HUES6 (cell line): ENCODE data around the gene PRAC1.

Experiments
- H3K27ac ChIP-seq: 2 replicates; pipeline ENCODE4 v1.7.0; 2013; ENCODE audit warnings: low read depth, mild to moderate bottlenecking, low read length, inconsistent platforms
- H3K27me3 ChIP-seq: 2 replicates; pipeline ENCODE4 v1.6.1; 2013; ENCODE audit warnings: low read length; ENCODE audit not compliant: control insufficient read depth, insufficient read depth
- H3K36me3 ChIP-seq: 2 replicates; pipeline ENCODE4 v1.6.1; 2013; ENCODE audit warnings: low read length; ENCODE audit not compliant: control insufficient read depth, insufficient read depth
- H3K4me1 ChIP-seq: 2 replicates; pipeline ENCODE4 v1.6.1; 2013; ENCODE audit warnings: low read length; ENCODE audit not compliant: control insufficient read depth, insufficient read depth
- H3K4me3 ChIP-seq: 2 replicates; pipeline ENCODE4 v1.5.1; 2013; ENCODE audit warnings: low read depth, low read length
- H3K9ac ChIP-seq: one replicate; pipeline ENCODE4 v1.6.1; 2013; ENCODE audit warnings: mild to moderate bottlenecking, low read length
- H3K9me3 ChIP-seq: 2 replicates; pipeline ENCODE4 v1.6.1; 2013; ENCODE audit warnings: low read depth, low read length; ENCODE audit not compliant: control insufficient read depth, insufficient read depth

PRAC1 gene

GRCh38 chr17:48722201-48722907 lies at the start of gene PRAC1:
Gene PRAC1, minus strand, starts transcription at chr17:48722518. Its CDS starts 126 bp downstream, at chr17:48722392.
- H3K36me3 ChIP-seq = no peaks in the 10 kb centered on the region
- H3K27me3 ChIP-seq = peaks cover 100% of the 10 kb centered on the region
- H3K9ac ChIP-seq = peak within 1 kb of the TSS; percentile 65
- H3K27ac ChIP-seq = no peak within 1 kb of the TSS; the same call in 1 of the 2 replicates
- H3K9me3 ChIP-seq = no peaks in the 10 kb centered on the region
- peak within 1 kb of the TSS; percentile 59 for H3K4me3 ChIP-seq
- peaks cover 41% of the 10 kb centered on the region for H3K4me1 ChIP-seq

DNA sequence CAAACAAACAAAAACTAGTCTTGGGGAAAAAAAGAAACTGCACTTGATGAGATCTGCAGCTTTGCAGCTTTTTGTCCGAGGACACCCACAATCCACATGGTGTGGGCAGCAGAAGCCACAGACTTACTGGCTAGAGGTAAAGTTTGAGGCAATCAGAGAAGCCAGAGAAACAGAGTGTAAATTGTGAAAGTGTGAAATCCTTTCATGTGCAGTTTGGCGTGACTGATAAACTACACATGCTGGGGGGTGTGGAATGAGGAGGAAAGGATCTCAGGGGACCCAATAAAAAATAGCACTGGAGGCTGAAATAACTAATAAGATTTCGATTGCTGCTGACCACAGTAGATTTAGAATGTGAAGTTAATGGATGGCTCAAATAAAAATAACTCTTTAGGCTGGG lies 48.6 kb upstream of the PRAC1 start:
- Histone ChIP-seq H3K9ac (no peak overlapping the region), H3K4me1 (no peaks in the 10 kb centered on the region), H3K27me3 (peaks cover 10% of the 10 kb centered on the region), H3K4me3 (no peak overlapping the region), H3K27ac (no peak overlapping the region), H3K9me3 (no peaks in the 10 kb centered on the region), H3K36me3 (no peaks in the 10 kb centered on the region)

DNA sequence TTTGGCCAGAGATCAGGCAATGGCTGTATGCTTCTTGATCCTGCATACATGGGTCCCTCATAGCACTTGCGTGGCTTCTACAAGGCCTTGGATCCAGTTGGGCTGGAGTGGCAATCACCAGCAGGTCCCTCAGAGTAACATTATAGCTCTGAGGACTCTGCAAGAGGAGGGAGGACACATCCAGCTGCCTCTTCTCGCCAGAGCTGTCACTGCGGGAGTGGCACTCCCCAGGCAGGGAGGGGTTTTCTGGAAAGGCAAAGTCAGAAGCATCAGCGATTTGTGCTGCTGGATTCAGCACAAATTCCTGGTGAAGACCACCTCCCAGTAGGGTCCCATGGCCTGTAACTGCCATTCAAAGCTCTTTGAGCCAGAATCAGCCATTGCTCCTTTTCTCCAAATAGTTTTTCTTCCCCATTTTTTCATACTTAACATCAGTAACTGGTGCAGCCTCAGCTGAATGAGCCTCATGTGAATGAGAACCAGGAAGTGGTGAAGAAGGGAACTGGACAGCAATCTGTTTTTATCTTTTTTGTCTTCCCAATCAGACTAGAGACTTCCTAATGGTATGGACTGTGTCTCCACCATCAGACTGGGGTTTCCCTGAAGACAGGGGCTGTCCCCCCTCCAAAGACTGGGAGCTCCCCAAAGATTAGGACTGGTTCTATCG lies 46.8 kb upstream of the PRAC1 start:
- peaks cover 26% of the 10 kb centered on the region for H3K27me3 ChIP-seq
- no peaks in the 10 kb centered on the region for H3K36me3 ChIP-seq
- H3K27ac ChIP-seq = no peak overlapping the region
- no peaks in the 10 kb centered on the region for H3K4me1 ChIP-seq
- H3K9me3 ChIP-seq = no peaks in the 10 kb centered on the region
- no peak overlapping the region for H3K9ac ChIP-seq
- no peak overlapping the region for H3K4me3 ChIP-seq

- no peak overlapping the region for H3K27ac ChIP-seq
- H3K9ac ChIP-seq = no peak overlapping the region
- H3K4me3 ChIP-seq = no peak overlapping the region
- no peaks in the 10 kb centered on the region for H3K36me3 ChIP-seq
- H3K9me3 ChIP-seq = no peaks in the 10 kb centered on the region
- peaks cover 44% of the 10 kb centered on the region for H3K27me3 ChIP-seq
- no peaks in the 10 kb centered on the region for H3K4me1 ChIP-seq
Observed at GRCh38 chr17:48767263-48767774, 45.0 kb upstream of the PRAC1 start.

- H3K9me3 ChIP-seq = no peaks in the 10 kb centered on the region
- no peak overlapping the region for H3K9ac ChIP-seq
- H3K27me3 ChIP-seq = peaks cover 92% of the 10 kb centered on the region
- no peaks in the 10 kb centered on the region for H3K4me1 ChIP-seq
- H3K27ac ChIP-seq = no peak overlapping the region
- H3K4me3 ChIP-seq = no peak overlapping the region
- H3K36me3 ChIP-seq = no peaks in the 10 kb centered on the region
Observed at GRCh38 chr17:48761114-48761513, 38.8 kb upstream of the PRAC1 start.

- Histone ChIP-seq H3K27me3 (peaks cover 93% of the 10 kb centered on the region), H3K36me3 (no peaks in the 10 kb centered on the region), H3K27ac (no peak overlapping the region), H3K4me1 (no peaks in the 10 kb centered on the region), H3K9ac (no peak overlapping the region), H3K4me3 (no peak overlapping the region), H3K9me3 (no peaks in the 10 kb centered on the region)
Observed at GRCh38 chr17:48760411-48760810, 38.1 kb upstream of the PRAC1 start.

DNA sequence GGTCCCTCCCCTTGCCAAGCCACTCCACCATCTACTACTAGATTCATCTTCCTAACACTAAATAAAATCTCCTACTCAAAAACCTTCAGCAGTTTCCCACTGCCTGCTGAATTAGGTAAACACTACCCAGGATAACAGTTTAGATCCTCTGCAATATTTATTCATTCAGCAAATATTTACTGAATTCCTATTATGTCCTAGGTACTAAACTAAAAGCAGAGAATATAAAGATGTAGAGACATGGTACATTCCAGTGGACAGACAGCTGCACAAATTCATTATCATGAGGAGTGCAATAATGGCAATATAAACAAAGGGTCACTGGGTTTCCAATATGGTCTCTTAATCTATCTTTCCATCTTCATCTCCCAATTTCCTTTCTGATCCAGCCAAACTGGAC lies 37.0 kb upstream of the PRAC1 start:
- Histone ChIP-seq H3K27me3 (peaks cover 95% of the 10 kb centered on the region), H3K4me1 (no peaks in the 10 kb centered on the region), H3K27ac (no peak overlapping the region), H3K9me3 (no peaks in the 10 kb centered on the region), H3K9ac (no peak overlapping the region), H3K36me3 (no peaks in the 10 kb centered on the region), H3K4me3 (no peak overlapping the region)

DNA sequence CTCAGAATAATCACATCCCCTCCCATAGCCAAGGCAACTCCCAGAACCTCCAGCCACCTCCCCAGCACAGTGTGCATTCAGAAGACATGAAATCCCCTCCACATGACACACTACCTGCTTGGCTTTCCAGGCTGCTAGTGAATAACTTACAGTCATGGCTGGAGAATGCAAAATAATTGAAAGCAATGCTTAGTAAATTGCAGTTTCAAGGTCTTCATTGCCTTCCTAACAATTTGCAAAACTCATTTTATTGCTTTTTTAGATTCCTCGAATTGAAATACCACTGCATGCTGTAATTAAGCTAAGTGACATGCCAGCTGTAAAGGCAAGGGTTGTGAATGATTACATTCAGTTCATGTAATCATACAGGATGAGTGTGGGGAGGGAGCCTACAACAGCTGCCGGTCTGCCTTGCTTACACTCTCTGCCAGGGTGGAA lies 35.2 kb upstream of the PRAC1 start:
- H3K4me1 ChIP-seq = no peaks in the 10 kb centered on the region; the same call in 1 of the 2 replicates
- H3K36me3 ChIP-seq = no peaks in the 10 kb centered on the region
- H3K27me3 ChIP-seq = peaks cover 95% of the 10 kb centered on the region
- H3K9ac ChIP-seq = no peak overlapping the region
- no peaks in the 10 kb centered on the region for H3K9me3 ChIP-seq
- no peak overlapping the region for H3K4me3 ChIP-seq
- no peak overlapping the region for H3K27ac ChIP-seq

- Histone ChIP-seq H3K27ac (no peak overlapping the region), H3K27me3 (peaks cover 95% of the 10 kb centered on the region), H3K9ac (no peak overlapping the region)
Observed at GRCh38 chr17:48756830-48757251, 34.5 kb upstream of the PRAC1 start.

DNA sequence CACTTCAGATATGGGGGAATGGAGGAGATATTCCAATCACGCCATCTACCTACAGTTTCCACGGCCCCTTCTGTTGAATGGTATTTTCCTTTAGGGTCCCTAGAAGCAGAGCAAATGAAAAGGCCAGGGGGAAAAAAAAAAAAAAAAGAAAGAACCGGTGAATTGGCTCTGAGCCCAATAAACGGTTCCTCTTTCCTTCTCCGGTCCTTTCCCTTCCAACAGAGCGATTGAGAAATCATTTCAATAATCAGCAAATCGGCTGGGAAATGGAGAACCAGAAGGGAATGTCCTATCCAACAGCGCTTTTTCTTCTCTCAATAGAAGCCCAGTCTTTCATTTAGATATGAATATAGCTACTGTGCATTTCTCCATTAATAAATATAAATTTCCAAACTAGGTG lies 33.0 kb upstream of the PRAC1 start:
- Histone ChIP-seq H3K9me3 (no peaks in the 10 kb centered on the region), H3K9ac (no peak overlapping the region), H3K27me3 (peaks cover 96% of the 10 kb centered on the region), H3K27ac (no peak overlapping the region), H3K36me3 (no peaks in the 10 kb centered on the region), H3K4me3 (peak overlapping the region; percentile 36), H3K4me1 (peaks cover 5% of the 10 kb centered on the region; the same call in 1 of the 2 replicates)

More at GRCh38 chr17:48756830-48757251, 34.5 kb upstream of the PRAC1 start:
- Histone ChIP-seq H3K36me3 (no peaks in the 10 kb centered on the region), H3K9me3 (no peaks in the 10 kb centered on the region), H3K4me3 (no peak overlapping the region), H3K4me1 (peaks cover 4% of the 10 kb centered on the region; the same call in 1 of the 2 replicates)
